Endothelial cell (in vitro differentiated cells): ENCODE data around the gene NCR3LG1. TPM values are rescaled to one million over a fixed set of nuclear protein-coding genes. Genes with fewer than 3 reads are reported as not detected.
"Not testable (repeated sequence)": the region's sequence is repeated elsewhere in the genome, so short reads cannot be mapped to it uniquely, and the experiment has no call there.

Experiments used
- DNase-seq: peaks from one replicate; pipeline ENCODE4 v3.0.0; 2021; ENCODE audit warnings: low spot score
- H3K27ac Mint-ChIP-seq: one replicate; pipeline ENCODE4 v1.8.0; 2021; ENCODE audit warnings: mixed read lengths, inconsistent platforms; ENCODE audit not compliant: unreplicated experiment
- H3K27me3 Mint-ChIP-seq: one replicate; pipeline ENCODE4 v1.8.0; 2021; ENCODE audit warnings: mild to moderate bottlenecking, moderate library complexity, mixed read lengths, inconsistent platforms; ENCODE audit not compliant: unreplicated experiment
- H3K36me3 Mint-ChIP-seq: one replicate; pipeline ENCODE4 v1.8.0; 2021; ENCODE audit warnings: mild to moderate bottlenecking, low read depth, mixed read lengths, inconsistent platforms; ENCODE audit not compliant: unreplicated experiment
- H3K4me1 Mint-ChIP-seq: one replicate; pipeline ENCODE4 v1.8.0; 2021; ENCODE audit warnings: mild to moderate bottlenecking, mixed read lengths, inconsistent platforms; ENCODE audit not compliant: unreplicated experiment
- H3K4me3 Mint-ChIP-seq: one replicate; pipeline ENCODE4 v1.8.0; 2021; ENCODE audit warnings: mild to moderate bottlenecking, mixed read lengths, inconsistent platforms; ENCODE audit not compliant: unreplicated experiment
- H3K9me3 Mint-ChIP-seq: one replicate; pipeline ENCODE4 v1.8.0; 2021; ENCODE audit warnings: mixed read lengths, inconsistent platforms; ENCODE audit not compliant: unreplicated experiment
- CTCF ChIP-seq: fragments of 200-600 bp; sonication (generic); IDR thresholded peaks from one replicate; pipeline ENCODE4 v1.5.0; 2021; ENCODE audit warnings: antibody characterized with exemption; ENCODE audit not compliant: unreplicated experiment
- total RNA-seq: library from RNA; stranded (reverse); fragmentation: NEBNext Ultra II Directional; extraction: Animal tissue kit (Norgen Biotek cat#: 25700); gene quantifications from one replicate; pipeline ENCODE4 v1.2.1, GENCODE V29; 2021; ENCODE audit not compliant: unreplicated experiment

The NCR3LG1 gene
- total RNA-seq, 1 donor from 2014 or later: 0.23 TPM

- H3K4me1 Mint-ChIP-seq: no peaks in the 10 kb centered on the region
- peaks cover 3% of the 10 kb centered on the region for H3K27me3 Mint-ChIP-seq
- no peak for DNase-seq
- no peaks in the 10 kb centered on the region for H3K36me3 Mint-ChIP-seq
- no peak overlapping the region for H3K27ac Mint-ChIP-seq
- no peaks in the 10 kb centered on the region for H3K9me3 Mint-ChIP-seq
- H3K4me3 Mint-ChIP-seq: no peak overlapping the region
- TF ChIP-seq CTCF: no peak
These were observed 67.0 kb downstream of the NCR3LG1 start for GRCh38 chr11:17418444-17419081.

- no peak overlapping the region for H3K27ac Mint-ChIP-seq
- H3K27me3 Mint-ChIP-seq: no peaks in the 10 kb centered on the region
- H3K36me3 Mint-ChIP-seq: no peaks in the 10 kb centered on the region
- no peaks in the 10 kb centered on the region for H3K9me3 Mint-ChIP-seq
- H3K4me3 Mint-ChIP-seq: no peak overlapping the region
- no peak for TF ChIP-seq CTCF
- DNase-seq: no peak
- no peaks in the 10 kb centered on the region for H3K4me1 Mint-ChIP-seq
These were observed 70.2 kb downstream of the NCR3LG1 start for GRCh38 chr11:17421781-17422180.

GRCh38 chr11:17423533-17424310, 72.1 kb downstream of the NCR3LG1 start:
- Mint-ChIP-seq H3K4me1 (peaks cover 4% of the 10 kb centered on the region), H3K36me3 (no peaks in the 10 kb centered on the region), H3K9me3 (no peaks in the 10 kb centered on the region), H3K27me3 (peaks cover 5% of the 10 kb centered on the region), H3K4me3 (no peak overlapping the region), H3K27ac (no peak overlapping the region)
- TF ChIP-seq CTCF: no peak
- no peak for DNase-seq

- DNase-seq, H3K27me3 Mint-ChIP-seq, H3K4me1 Mint-ChIP-seq, H3K36me3 Mint-ChIP-seq, H3K27ac Mint-ChIP-seq, H3K4me3 Mint-ChIP-seq, H3K9me3 Mint-ChIP-seq: not testable (repeated sequence)
These were observed 74.6 kb downstream of the NCR3LG1 start for GRCh38 chr11:17426233-17426632.

Other genes with a start within 250 kb of the NCR3LG1 start
- gene PIK3C2A, start 143.8 kb upstream of the NCR3LG1 start, total RNA-seq: 84.6 TPM
- gene NUCB2, start 75.1 kb upstream of the NCR3LG1 start, total RNA-seq: 76.8 TPM
- gene KCNJ11, start 36.9 kb downstream of the NCR3LG1 start, total RNA-seq: 0.46 TPM
- not detected for gene ABCC8, start 125.0 kb downstream of the NCR3LG1 start, total RNA-seq
- 1.4 TPM for gene USH1C, start 192.6 kb downstream of the NCR3LG1 start, total RNA-seq
- gene OTOG, start 195.5 kb downstream of the NCR3LG1 start, total RNA-seq: 0.13 TPM